Measurements from ENCODE around the gene ANKRD44. TPM values are rescaled to one million over a fixed set of nuclear protein-coding genes. Genes with fewer than 3 reads are reported as not detected.

Gene ANKRD44
- total and polyA plus RNA-seq, 12 donors = 1.1 to 20.1 (median 6.9) TPM

DNA sequence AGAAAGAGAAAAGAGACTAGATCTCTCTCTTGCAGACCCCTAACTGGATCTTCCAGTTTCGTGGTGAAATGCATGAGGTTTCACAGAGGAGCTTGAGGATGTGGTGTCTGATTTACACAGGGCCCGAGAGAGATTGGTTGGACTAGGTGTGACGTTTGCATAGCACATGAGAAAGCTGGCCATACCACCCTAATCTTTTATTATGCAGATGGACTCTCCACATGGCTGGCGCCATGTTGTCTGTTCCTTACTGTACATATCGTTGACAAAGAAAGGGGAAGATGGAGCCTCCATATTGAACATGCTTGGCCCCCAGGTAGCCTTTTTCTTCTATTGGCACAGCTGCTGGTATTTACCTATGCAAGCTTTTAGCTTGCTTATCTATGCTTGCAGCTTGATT lies 356.6 kb downstream of the ANKRD44 start:
- no peak overlapping the region for H3K4me3 ChIP-seq
- TF ChIP-seq, protein P1, sequence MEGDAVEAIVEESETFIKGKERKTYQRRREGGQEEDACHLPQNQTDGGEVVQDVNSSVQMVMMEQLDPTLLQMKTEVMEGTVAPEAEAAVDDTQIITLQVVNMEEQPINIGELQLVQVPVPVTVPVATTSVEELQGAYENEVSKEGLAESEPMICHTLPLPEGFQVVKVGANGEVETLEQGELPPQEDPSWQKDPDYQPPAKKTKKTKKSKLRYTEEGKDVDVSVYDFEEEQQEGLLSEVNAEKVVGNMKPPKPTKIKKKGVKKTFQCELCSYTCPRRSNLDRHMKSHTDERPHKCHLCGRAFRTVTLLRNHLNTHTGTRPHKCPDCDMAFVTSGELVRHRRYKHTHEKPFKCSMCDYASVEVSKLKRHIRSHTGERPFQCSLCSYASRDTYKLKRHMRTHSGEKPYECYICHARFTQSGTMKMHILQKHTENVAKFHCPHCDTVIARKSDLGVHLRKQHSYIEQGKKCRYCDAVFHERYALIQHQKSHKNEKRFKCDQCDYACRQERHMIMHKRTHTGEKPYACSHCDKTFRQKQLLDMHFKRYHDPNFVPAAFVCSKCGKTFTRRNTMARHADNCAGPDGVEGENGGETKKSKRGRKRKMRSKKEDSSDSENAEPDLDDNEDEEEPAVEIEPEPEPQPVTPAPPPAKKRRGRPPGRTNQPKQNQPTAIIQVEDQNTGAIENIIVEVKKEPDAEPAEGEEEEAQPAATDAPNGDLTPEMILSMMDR (IDR thresholded peaks at IDR 0.05) = no peak
- no peaks in the 10 kb centered on the region for H3K36me3 ChIP-seq
- intact Hi-C loops (cut with DNase I) = no loop called here
- no peak for ATAC-seq
- DNase-seq = no peak
- 89 to 93% methylated on average over 5 of the region's 5 CpGs for WGBS, 2 donors
- no peaks in the 10 kb centered on the region for H3K9me3 ChIP-seq
- no peaks in the 10 kb centered on the region for H3K27me3 ChIP-seq
- H3K27ac ChIP-seq = no peak overlapping the region
- no peaks in the 10 kb centered on the region for H3K4me1 ChIP-seq

DNA sequence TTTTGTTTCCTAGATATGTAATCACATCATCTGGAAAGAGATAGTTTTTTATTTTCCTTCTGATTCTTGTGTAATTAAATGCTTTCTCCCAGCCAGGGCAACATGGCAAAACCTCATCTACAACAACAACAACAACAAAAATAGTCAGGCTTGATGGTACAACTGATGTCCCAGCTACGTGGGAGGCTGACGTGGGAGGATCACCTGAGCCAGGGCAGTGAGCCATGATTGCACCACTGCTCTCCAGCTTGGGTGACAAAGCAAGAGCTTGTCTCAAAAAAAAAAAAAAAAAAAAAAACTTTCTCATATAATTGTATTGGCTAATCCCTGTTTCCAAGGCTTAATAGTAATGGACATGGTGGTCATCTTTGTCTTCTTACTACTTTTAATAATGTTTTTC lies 357.6 kb downstream of the ANKRD44 start:
- no peak overlapping the region for H3K4me3 ChIP-seq
- DNase-seq = no peak
- intact Hi-C loops (cut with DNase I) = no loop called here
- TF ChIP-seq, protein P1 (IDR thresholded peaks at IDR 0.05) = no peak
- ATAC-seq = no peak
- no peaks in the 10 kb centered on the region for H3K27me3 ChIP-seq
- no peaks in the 10 kb centered on the region for H3K9me3 ChIP-seq
- WGBS, 2 donors = 88 to 91% methylated on average over 2 of the region's 2 CpGs
- H3K27ac ChIP-seq = no peak overlapping the region
- no peaks in the 10 kb centered on the region for H3K4me1 ChIP-seq
- H3K36me3 ChIP-seq = no peaks in the 10 kb centered on the region

DNA sequence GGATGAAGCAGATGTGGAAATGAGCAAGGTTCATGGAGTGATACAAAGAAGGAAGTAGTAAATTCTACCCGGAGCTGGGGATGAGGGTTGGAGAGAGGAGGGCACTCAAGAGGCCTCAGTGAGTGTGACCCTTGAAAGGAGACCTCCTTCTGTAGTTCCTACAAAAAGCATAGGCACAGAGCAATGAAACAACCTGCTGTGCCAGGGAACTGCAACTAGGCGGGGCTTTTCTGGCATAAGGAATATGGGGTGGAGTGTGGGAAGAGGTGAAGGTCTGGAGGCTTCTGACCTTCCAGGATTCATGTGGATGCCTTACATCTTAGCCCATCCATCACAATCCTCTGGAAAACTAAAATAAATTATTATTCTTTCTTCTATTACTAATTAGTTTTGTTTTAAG lies 358.6 kb downstream of the ANKRD44 start:
- DNase-seq (no peak), ATAC-seq (no peak)
- intact Hi-C loops (cut with DNase I) = no loop called here
- no peaks in the 10 kb centered on the region for H3K4me1 ChIP-seq
- no peaks in the 10 kb centered on the region for H3K27me3 ChIP-seq
- no peak overlapping the region for H3K27ac ChIP-seq
- H3K4me3 ChIP-seq = no peak overlapping the region
- TF ChIP-seq, protein P1 (IDR thresholded peaks at IDR 0.05) = no peak
- H3K36me3 ChIP-seq = no peaks in the 10 kb centered on the region
- 68 to 73% methylated on average over 2 of the region's 2 CpGs for WGBS, 2 donors
- H3K9me3 ChIP-seq = no peaks in the 10 kb centered on the region

DNA sequence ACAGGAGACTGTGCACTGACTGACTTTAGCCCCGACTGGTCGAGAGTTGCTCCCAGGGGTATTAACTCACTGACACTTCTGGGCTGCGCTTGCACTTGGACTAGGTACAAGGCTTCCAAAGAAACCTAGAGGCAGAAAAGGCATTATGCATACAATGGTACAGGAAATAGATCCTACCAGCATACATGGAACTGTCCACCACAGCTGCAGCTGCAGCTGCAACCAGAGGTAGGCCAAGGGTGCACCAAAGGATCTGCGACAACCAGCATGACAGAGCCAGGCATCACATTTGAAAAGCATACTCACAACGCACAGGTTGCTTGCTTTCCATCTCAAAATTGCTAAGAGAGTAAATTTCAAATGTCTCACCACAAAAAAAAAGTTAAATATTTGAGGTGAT lies 361.5 kb downstream of the ANKRD44 start:
- no peaks in the 10 kb centered on the region for H3K36me3 ChIP-seq

More for the DNA sequence above, 361.5 kb downstream of the ANKRD44 start:
- no peaks in the 10 kb centered on the region for H3K27me3 ChIP-seq
- TF ChIP-seq, protein P1 (IDR thresholded peaks at IDR 0.05) = no peak
- ATAC-seq = no peak
- H3K4me1 ChIP-seq = no peaks in the 10 kb centered on the region
- WGBS, 2 donors = 60 to 63% methylated on average over 5 of the region's 5 CpGs
- intact Hi-C loops (cut with DNase I) = no loop called here
- H3K4me3 ChIP-seq = no peak overlapping the region
- no peak overlapping the region for H3K27ac ChIP-seq
- no peak for DNase-seq
- H3K9me3 ChIP-seq = no peaks in the 10 kb centered on the region
